Pons (tissue), 1 donor: ENCODE data around the gene RAPGEF5.

Experiments
- DNase-seq: peaks from one replicate; pipeline ENCODE4 v3.0.0-alpha.2; 2016; ENCODE audit warnings: low spot score

RAPGEF5 gene

GRCh38 chr7:22348379-22348778, 8.6 kb downstream of the RAPGEF5 start:
- DNase-seq = no peak

GRCh38 chr7:22346383-22347107, 10.4 kb downstream of the RAPGEF5 start:
- no peak for DNase-seq

GRCh38 chr7:22344655-22345054, 12.3 kb downstream of the RAPGEF5 start:
- DNase-seq = no peak

GRCh38 chr7:22343612-22344011, 13.3 kb downstream of the RAPGEF5 start:
- no peak for DNase-seq

GRCh38 chr7:22343071-22343470, 13.9 kb downstream of the RAPGEF5 start:
- no peak for DNase-seq

GRCh38 chr7:22339725-22340390, 17.1 kb downstream of the RAPGEF5 start:
- DNase-seq = no peak

- no peak for DNase-seq
Measured at GRCh38 chr7:22338877-22339276, 18.1 kb downstream of the RAPGEF5 start.

GRCh38 chr7:22338411-22338810, 18.5 kb downstream of the RAPGEF5 start:
- no peak for DNase-seq

GRCh38 chr7:22333680-22334141, 23.2 kb downstream of the RAPGEF5 start:
- no peak for DNase-seq

- DNase-seq = no peak
Measured at GRCh38 chr7:22332461-22332870, 24.5 kb downstream of the RAPGEF5 start.

- no peak for DNase-seq
Measured at GRCh38 chr7:22331704-22332103, 25.2 kb downstream of the RAPGEF5 start.

- DNase-seq = no peak
Measured at GRCh38 chr7:22330903-22331302, 26.1 kb downstream of the RAPGEF5 start.

- DNase-seq = no peak
Measured at GRCh38 chr7:22329816-22330524, 27.0 kb downstream of the RAPGEF5 start.

GRCh38 chr7:22326181-22326580, 30.8 kb downstream of the RAPGEF5 start:
- no peak for DNase-seq

- no peak for DNase-seq
Measured at GRCh38 chr7:22325671-22326070, 31.3 kb downstream of the RAPGEF5 start.

- no peak for DNase-seq
Measured at GRCh38 chr7:22323714-22324113, 33.2 kb downstream of the RAPGEF5 start.

GRCh38 chr7:22320416-22320815, 36.5 kb downstream of the RAPGEF5 start:
- DNase-seq = no peak

- no peak for DNase-seq
Measured at GRCh38 chr7:22319424-22320403, 37.2 kb downstream of the RAPGEF5 start.

GRCh38 chr7:22318376-22318775, 38.6 kb downstream of the RAPGEF5 start:
- DNase-seq = no peak

GRCh38 chr7:22317632-22318031, 39.3 kb downstream of the RAPGEF5 start:
- no peak for DNase-seq

GRCh38 chr7:22316914-22317313, 40.0 kb downstream of the RAPGEF5 start:
- no peak for DNase-seq

- DNase-seq = no peak
Measured at GRCh38 chr7:22307816-22308215, 49.1 kb downstream of the RAPGEF5 start.
